Suprapubic skin (tissue), 3 donors: ENCODE measurements around the gene NELL1.

Experiments
- EP300 ChIP-seq: sonication (generic); formaldehyde crosslinking; IDR thresholded peaks from one replicate; pipeline ENCODE4 v1.6.1; 2017; ENCODE audit warnings: antibody characterized with exemption
- POLR2A ChIP-seq, 2 donors: fragments of 450-650 bp; IDR thresholded peaks; one replicate each; pipeline ENCODE4 v1.6.1; 2017; ENCODE audit warnings: antibody characterized with exemption in 2 of 2, mild to moderate bottlenecking in 2 of 2, moderate library complexity in 2 of 2
- TF ChIP-seq, protein P1 (sequence below), 2 donors: fragments of 200-600 bp in 1 of 2; fragments of 450-650 bp in 1 of 2; sonication (generic) in 1 of 2; IDR thresholded peaks; one replicate each; pipeline ENCODE4 v1.5.1; 2016 to 2019; ENCODE audit warnings: antibody characterized with exemption in 2 of 2, mild to moderate bottlenecking in 1 of 2, moderate library complexity in 1 of 2

DNA sequence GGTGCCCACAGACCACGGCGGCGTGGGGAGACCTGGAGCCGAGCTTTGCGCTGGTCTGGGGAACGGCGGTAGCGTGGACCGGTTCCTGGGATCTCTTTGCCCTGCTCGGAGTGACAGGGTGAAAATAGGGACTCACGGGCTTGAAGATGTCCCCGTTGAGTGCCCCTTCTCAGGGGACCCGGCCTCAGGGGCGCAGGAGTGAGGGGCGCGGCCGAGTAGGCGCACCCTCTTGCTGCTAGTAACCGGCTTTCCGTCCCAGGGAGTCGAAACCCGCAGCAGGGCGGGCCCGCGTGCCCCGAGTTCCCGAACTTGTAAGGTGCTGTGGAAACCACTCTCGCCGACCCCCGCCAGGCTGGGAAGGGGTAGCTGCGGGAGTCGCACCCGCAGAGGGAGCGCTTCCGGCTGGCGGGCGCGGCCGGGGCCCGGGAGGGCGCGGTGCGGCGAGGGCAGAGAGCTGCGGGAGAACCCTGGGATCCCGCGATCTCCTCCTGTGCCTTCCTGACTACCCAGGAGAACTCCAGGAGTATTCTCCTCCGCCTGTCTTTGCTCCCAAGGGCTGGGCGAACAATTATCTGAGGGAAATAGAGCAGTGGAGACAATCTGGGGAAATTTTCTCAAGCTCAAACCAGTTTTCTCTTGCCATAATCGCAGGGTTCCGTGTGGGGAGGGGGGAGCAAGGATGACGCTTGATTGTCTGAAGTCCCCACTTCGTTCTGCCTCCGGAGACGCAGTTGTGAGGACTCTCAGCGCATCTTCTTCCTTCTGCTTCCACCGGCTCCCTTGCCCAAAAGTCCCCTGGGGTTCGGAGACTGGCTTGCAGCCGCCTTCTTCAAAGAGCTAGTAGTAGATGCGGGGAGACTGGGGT lies 666 bp downstream of the NELL1 start:
- TF ChIP-seq, protein P1, sequence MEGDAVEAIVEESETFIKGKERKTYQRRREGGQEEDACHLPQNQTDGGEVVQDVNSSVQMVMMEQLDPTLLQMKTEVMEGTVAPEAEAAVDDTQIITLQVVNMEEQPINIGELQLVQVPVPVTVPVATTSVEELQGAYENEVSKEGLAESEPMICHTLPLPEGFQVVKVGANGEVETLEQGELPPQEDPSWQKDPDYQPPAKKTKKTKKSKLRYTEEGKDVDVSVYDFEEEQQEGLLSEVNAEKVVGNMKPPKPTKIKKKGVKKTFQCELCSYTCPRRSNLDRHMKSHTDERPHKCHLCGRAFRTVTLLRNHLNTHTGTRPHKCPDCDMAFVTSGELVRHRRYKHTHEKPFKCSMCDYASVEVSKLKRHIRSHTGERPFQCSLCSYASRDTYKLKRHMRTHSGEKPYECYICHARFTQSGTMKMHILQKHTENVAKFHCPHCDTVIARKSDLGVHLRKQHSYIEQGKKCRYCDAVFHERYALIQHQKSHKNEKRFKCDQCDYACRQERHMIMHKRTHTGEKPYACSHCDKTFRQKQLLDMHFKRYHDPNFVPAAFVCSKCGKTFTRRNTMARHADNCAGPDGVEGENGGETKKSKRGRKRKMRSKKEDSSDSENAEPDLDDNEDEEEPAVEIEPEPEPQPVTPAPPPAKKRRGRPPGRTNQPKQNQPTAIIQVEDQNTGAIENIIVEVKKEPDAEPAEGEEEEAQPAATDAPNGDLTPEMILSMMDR (IDR thresholded peaks at IDR 0.05), result no peak
- TF ChIP-seq POLR2A (IDR thresholded peaks at IDR 0.05) (no peak), EP300 (no peak)
